ENCODE results near the gene EIF5. TPM values are rescaled to one million over a fixed set of nuclear protein-coding genes. Genes with fewer than 3 reads are reported as not detected.

Gene EIF5
- total and polyA plus RNA-seq, 3 donors from 2014 or later, result 308 to 366 (median 309) TPM

DNA sequence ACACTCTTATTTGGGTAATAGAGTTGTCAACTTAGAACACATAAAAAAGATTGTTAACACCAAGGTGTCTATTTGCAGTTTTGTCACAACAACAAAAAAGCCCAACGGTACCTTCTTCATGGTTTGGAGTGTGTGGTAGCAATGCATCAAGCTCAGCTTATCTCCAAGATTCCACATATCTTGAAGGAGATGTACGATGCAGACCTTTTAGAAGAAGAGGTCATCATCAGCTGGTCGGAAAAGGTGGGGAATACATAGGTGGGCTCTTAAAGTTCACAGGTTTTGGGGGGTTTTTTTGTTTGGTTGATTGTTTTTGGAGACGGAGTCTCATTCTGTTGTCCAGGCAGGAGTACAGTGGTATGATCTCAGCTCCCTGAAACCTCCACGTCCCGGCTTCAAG is 5.5 kb downstream of the EIF5 start:
- Histone ChIP-seq H3K9me3 (no peaks in the 10 kb centered on the region), H3K4me1 (peaks cover 13% of the 10 kb centered on the region), H3K27me3 (no peaks in the 10 kb centered on the region), H3K27ac (no peak overlapping the region), H3K36me3 (ENCODE audit: low read depth, missing control alignments) (peaks cover 3% of the 10 kb centered on the region), H3K4me3 (no peak overlapping the region)
- WGBS, 2 donors, result 76 to 88% methylated on average over 6 of the region's 6 CpGs
- TF ChIP-seq, protein P1, sequence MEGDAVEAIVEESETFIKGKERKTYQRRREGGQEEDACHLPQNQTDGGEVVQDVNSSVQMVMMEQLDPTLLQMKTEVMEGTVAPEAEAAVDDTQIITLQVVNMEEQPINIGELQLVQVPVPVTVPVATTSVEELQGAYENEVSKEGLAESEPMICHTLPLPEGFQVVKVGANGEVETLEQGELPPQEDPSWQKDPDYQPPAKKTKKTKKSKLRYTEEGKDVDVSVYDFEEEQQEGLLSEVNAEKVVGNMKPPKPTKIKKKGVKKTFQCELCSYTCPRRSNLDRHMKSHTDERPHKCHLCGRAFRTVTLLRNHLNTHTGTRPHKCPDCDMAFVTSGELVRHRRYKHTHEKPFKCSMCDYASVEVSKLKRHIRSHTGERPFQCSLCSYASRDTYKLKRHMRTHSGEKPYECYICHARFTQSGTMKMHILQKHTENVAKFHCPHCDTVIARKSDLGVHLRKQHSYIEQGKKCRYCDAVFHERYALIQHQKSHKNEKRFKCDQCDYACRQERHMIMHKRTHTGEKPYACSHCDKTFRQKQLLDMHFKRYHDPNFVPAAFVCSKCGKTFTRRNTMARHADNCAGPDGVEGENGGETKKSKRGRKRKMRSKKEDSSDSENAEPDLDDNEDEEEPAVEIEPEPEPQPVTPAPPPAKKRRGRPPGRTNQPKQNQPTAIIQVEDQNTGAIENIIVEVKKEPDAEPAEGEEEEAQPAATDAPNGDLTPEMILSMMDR (IDR thresholded peaks at IDR 0.05), result no peak
- TF ChIP-seq POLR2A (IDR thresholded peaks at IDR 0.05), result no peak
- DNase-seq, result no peak
- intact Hi-C loops (cut with DNase I; ENCODE audit: low total_unique reads), result no loop called here

GRCh38 chr14:103340480-103341212 is 6.6 kb downstream of the EIF5 start:
- WGBS, 2 donors, result 85 to 87% methylated on average over 6 of the region's 6 CpGs
- intact Hi-C loops (cut with DNase I; ENCODE audit: low total_unique reads), result no loop called here
- no peak overlapping the region for H3K4me3 ChIP-seq
- no peak overlapping the region for H3K27ac ChIP-seq
- peaks cover 3% of the 10 kb centered on the region for H3K36me3 ChIP-seq (ENCODE audit: low read depth, missing control alignments)
- peaks cover 11% of the 10 kb centered on the region for H3K4me1 ChIP-seq
- H3K9me3 ChIP-seq, result no peaks in the 10 kb centered on the region
- no peak for DNase-seq
- TF ChIP-seq POLR2A (IDR thresholded peaks at IDR 0.05), result no peak
- H3K27me3 ChIP-seq, result no peaks in the 10 kb centered on the region

GRCh38 chr14:103341250-103342129 is 7.5 kb downstream of the EIF5 start:
- WGBS, 2 donors, result 61 to 62% methylated on average over 5 of the region's 5 CpGs
- H3K36me3 ChIP-seq (ENCODE audit: low read depth, missing control alignments), result peaks cover 3% of the 10 kb centered on the region
- no peaks in the 10 kb centered on the region for H3K27me3 ChIP-seq

DNA sequence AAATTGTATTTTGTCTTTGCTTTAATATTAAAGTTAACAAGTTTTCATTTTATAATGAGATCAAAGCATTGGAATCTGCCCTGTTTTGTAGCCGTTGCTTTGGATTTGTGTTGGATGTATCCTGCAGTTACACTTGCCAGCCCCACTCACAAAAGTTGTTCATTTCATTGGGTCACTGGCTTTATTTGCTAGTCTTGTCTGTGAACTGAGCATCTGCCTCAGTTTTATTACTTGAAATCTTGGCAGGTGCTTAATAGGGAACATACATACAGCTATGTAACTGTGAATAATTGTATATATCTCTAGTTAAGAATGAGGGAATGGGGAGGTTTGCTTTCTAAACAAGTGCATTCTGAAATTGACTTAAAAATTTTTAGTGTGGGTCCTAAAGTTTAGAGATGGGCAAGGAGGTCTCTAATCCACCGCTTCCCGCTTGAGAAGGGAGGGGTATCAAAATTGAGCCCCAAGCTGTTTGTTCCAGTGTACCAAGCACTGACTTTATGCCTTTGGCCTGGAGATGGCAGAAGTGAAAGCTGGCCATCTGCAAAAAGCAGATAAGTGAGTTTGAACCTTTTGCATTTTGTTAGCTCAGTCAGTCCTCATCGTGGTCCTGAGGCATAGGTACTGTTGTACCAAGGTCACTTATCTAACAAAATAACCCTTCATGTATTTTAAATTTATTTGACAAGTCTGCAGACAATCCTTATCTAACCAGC is 9.3 kb downstream of the EIF5 start:
- Histone ChIP-seq H3K27ac (no peak overlapping the region), H3K36me3 (ENCODE audit: low read depth, missing control alignments) (no peaks in the 10 kb centered on the region), H3K9me3 (no peaks in the 10 kb centered on the region), H3K27me3 (no peaks in the 10 kb centered on the region), H3K4me3 (no peak overlapping the region), H3K4me1 (no peaks in the 10 kb centered on the region)
- no peak for DNase-seq
- intact Hi-C loops (cut with DNase I; ENCODE audit: low total_unique reads), result no loop called here
- 62 to 72% methylated on average over 4 of the region's 4 CpGs for WGBS, 2 donors
- no peak for TF ChIP-seq POLR2A (IDR thresholded peaks at IDR 0.05)
- TF ChIP-seq, protein P1 (IDR thresholded peaks at IDR 0.05), result no peak

More at GRCh38 chr14:103341250-103342129, 7.5 kb downstream of the EIF5 start:
- Histone ChIP-seq H3K9me3 (no peaks in the 10 kb centered on the region), H3K27ac (no peak overlapping the region), H3K4me1 (peaks cover 3% of the 10 kb centered on the region), H3K4me3 (no peak overlapping the region)
- intact Hi-C loops (cut with DNase I; ENCODE audit: low total_unique reads), result no loop called here
- TF ChIP-seq, protein P1 (IDR thresholded peaks at IDR 0.05), result no peak
- no peak for TF ChIP-seq POLR2A (IDR thresholded peaks at IDR 0.05)
- DNase-seq, result no peak
